Measurements from ENCODE around the gene CFL1.

CFL1 gene

DNA sequence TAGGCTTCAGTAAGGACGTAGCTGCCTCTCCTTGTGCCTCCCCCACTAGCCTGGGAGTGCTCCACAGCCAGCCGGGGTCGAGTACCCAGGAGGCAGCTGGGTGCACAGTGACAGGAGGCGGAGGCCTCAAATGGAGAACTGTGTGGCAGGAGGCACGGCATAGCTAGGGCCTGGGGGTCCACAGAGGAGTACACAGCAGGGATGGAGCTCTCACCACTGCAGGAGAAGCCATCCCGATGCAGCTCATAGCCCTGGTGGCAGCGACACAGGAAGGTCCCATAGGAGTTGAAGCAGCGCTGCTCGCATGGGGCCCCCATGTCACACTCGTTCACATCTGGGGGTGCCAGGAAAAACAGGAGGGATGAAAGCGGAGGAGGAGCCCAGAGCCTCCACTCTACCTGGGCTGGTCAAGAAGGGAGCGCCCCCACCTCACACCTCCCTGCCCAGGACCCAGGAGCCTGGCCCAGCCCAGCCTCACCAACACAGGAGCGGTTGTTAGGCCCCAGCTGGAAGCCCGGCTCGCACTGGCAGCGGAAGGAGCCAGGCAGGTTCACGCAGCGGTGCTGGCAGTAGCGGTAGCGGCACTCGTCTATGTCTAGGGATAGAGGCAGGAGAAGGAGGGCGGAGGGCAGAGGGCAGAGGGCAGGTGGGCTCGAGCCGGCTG is 11.8 kb upstream of the CFL1 start:
- no peak for DNase-seq

DNA sequence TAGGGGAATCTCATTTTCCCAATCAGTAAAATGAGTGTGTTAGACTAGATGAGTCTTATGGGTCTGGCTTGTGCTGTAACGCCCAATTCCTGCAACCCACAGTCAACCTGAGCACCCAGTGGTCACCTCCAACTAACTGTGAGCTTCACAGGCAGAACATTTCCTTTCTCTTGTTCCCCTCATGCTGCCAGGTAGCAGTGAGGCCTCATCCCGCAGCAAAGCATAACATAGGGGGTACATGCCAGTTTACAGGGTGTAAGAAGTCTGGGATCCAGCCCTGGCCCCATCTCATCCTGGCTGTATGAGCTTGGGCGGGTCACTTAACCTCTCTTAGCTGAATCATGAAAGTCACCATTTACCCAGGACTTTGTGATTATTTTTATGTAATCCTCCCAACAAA is 10.9 kb upstream of the CFL1 start:
- no peak for DNase-seq

DNA sequence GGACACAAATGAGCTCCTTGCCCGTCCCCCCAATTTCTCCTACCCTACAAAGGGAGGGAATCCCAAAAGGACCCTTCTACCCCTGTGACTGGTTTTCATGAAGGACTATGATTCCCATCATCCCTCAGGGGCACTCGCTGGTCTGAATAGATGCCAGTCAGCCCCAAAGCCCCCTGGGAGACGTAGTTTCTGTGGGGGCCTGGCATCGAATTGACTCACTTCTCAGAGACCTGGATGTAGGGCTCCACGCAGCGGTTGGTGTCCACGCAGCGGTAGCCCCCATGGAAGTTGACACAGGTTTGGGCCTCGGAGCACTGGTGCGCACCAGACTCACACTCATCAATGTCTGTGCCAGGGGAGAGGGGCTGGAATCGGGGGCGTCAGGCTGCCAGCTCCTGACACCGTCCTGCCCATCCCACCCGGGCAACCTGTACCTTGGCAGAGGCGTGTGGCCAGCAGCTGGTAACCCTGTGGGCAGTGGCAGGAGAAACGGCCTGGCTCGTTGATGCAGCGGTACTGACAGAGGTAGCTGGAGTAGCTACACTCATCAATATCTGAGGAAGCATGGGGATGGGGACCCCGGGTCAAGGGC is 10.2 kb upstream of the CFL1 start:
- DNase-seq = no peak

DNA sequence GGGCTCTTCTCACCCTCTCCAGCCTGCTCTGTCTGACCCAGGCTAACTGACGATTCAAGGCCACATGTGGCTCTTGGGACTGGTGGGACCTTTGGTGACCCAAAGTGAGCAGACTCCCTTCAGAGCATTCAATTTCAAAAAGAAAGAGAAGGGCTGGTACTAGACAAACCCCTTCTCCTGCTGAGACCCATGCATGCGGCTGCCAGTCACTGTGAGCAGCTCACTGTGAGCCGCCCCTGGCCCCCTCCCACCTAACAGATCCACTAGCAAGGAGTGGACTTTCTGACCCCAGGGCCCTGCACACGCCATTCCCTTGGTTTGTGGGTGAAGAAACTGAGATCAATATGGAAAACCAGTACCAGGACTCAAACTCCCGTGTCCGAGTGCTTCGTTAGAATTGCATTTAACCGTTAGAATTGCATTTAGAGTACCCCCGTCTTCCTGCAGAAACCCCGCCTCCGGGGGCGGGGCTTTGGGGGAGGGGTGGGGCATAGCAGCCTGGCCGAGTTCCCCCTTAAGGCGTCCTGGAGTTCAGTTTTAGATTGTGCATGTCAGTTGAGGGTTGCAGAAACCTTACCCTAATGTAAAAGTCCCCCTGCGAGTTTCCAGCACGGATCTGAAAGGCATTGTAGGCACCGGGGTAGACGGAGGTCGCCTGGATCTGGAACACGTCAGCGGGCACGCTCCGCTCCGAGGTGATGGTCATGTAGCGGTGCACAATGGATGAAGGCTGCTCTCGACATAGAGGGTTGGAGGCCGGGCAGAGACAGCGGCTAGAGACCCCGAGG is 9.5 kb upstream of the CFL1 start:
- no peak for DNase-seq

DNA sequence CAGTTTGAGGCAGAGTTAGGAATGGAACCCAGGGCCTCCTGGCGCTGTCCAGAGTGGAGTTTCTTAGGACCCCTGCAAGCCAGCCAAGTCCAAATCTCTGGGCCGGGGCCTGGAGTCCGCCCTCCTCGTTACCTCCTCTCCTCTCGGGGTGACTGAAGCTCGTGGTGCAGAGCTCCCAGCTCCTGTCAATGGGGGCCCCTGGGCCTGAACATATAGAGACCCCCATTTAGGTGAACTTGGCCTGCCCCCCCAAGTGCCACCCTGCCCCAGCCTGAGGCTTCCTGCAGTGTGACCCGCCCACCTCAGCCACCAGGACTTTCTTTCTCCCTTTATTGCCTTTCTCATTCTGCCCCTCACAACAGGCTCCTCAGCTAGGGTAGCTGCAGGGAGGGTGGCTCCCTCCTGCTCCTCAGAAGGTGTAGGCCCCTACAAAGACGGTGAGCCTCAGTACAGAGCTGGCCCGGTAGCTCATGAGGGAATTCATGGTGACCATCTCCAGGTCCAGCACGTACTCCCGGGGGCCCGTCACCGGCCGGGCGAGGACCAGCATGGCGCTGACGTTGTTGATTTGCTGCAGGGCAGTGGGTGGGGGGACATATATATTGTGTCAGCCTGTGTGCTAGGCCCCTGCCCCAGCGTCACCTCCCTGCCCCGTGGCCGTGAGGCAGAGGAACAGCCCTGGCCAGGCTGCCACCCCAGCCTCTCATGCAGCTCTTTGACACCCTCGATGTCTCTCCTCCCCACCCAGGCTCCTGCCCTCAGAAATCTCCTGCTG is 8.7 kb upstream of the CFL1 start:
- no peak for DNase-seq

DNA sequence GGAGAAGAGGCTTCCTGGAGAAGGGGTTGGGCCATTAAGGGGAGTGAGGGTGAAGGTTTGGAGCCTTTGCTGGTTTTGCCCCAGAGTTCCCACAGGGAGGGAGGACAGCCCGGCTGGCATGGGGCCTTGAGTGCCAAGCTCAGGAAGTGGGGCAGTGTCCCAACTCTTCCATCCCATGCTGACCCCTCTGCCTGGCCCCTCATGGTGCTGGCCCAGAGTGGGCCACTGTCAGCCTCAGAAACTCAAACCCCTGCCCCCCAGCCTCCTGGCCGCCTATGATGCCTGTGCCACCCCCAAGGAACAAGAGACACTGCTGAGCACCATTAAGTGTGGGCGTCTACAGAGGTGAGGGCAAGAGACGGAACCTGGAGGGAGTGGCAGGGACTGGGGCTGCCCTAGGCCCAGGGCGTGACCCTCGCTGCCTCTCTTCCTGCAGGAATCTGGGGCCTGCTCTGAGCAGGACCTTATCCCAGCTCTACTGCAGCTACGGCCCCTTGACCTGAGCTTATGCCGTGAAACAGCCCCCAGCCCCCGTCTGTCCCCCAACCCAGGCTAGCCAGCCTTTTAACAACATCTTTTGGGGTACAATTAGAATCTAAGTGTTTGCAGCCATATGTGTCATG is 7.7 kb upstream of the CFL1 start:
- DNase-seq = no peak

DNA sequence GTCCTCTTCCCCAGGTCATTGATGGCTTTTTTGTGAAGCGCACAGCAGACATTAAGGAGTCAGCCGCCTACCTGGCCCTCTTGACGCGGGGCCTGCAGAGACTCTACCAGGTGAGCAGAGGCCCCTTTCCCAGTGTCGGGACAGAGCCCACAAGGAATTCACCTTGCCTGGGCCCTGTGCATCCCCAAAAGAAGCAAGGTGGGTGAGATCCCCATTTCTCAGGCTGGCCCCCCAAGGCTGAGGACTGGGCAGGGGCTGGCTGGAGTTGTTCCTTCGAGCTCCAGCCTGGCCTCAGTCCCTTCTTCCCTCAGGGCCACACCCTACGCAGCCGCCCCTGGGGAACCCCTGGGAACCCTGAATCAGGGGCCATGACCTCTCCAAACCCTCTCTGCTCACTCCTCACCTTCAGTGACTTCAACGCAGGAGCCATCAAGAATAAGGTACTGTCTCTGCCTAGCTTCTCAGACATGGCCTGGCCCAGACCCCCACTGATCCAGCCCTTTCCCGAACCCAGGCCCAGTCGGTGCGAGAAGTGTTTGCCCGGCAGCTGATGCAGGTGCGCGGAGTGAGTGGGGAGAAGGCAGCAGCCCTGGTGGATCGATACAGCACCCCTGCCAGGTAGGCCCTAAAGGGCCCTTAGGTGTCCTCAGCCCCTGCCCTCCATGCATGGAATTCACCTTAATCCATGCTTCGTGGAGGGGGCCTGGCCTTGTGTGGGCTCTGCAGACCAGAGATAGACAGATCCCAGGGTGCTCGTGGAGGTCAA is 6.9 kb upstream of the CFL1 start:
- no peak for DNase-seq

DNA sequence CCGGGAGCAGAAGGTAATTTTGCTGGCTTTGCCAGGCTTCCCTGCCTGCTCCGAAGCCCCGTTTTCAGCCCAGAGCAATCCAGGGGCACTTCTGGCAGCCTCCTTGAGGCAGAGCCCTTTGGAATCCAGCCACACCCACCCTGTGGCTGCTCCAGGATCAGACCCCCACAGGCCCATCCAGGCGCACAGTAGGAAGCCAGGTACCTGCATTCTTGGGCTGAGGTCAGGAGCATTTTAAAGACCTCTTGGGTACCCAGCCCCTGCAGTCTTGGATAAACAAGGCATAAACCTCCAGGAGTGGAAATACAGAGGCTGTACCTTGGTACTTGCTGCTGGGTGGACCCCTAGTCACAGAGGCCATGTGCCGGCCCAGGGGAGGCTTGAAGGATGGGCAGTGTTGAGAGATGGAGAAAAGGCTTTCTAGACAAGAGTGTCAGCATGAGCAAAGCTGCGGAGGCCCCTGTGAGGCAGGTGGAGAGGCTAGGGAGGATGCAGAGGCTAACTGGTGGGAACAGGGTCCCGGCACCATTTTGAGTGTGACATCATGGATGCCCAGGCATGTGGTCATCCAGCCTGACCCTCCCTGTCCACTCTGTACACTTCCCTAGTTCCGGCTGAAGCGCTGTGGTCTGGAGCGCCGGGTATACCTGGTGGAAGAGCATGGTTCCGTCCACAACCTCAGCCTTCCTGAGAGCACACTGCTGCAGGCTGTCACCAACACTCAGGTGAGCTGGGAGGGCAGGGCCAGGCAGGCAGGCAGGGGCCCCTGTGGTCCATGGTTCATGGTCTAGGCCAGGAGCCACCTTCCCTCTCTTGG is 6.1 kb upstream of the CFL1 start:
- no peak for DNase-seq

DNA sequence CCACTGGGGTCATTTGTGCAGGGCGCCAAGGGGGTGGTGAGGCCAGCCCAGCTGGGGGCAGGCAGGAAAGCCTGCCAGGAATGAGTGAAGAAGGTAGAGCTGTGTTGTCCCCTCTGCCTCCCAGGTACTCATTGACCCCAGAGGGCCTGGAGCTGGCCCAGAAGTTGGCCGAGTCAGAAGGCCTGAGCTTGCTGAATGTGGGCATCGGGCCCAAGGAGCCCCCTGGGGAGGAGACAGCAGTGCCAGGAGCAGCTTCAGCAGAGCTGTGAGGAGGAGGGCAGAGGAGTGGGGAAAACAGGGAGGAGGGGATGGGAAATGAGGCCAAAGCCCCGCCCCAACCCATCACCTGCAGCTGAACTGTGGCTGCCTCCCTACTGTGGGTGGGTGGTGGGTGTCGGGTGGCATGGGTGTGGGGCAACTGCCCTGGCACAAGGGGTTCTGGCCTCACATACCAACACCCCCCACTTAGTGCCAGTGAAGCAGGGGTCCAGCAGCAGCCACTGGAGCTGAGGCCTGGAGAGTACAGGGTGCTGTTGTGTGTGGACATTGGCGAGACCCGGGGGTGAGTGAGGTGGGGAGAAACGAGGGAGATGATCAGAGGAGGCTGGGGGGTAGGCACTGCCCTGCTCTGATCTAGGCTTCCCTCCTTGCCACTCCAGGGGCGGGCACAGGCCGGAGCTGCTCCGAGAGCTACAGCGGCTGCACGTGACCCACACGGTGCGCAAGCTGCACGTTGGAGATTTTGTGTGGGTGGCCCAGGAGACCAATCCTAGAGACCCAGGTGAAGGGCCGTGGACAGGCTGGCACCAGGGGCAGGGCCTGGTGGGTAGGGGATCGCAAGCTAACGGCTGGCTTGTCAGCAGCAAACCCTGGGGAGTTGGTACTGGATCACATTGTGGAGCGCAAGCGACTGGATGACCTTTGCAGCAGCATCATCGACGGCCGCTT is 5.2 kb upstream of the CFL1 start:
- DNase-seq = no peak

DNA sequence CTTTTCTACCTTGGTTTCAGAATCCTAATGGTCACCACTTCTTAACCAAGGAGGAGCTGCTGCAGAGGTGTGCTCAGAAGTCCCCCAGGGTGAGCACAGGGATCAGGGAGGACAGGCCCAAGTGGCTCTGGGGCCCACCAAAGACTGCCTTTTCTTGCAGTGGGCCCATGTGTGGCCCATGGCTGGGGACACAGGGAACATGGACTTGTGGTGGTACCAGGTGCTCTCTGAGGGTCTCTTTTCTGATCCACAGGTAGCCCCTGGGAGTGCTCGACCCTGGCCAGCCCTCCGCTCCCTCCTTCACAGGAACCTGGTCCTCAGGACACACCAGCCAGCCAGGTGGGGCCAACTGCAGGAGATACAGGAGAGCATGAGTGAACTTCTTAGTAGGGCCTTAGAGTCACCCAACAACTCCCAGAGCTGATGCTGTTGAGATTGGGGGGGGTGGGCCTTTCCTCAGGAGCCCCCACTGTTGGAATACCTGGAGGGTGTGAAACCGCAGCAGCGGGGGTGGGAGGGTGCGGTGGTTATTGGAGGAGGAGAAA is 4.3 kb upstream of the CFL1 start:
- DNase-seq = no peak

DNA sequence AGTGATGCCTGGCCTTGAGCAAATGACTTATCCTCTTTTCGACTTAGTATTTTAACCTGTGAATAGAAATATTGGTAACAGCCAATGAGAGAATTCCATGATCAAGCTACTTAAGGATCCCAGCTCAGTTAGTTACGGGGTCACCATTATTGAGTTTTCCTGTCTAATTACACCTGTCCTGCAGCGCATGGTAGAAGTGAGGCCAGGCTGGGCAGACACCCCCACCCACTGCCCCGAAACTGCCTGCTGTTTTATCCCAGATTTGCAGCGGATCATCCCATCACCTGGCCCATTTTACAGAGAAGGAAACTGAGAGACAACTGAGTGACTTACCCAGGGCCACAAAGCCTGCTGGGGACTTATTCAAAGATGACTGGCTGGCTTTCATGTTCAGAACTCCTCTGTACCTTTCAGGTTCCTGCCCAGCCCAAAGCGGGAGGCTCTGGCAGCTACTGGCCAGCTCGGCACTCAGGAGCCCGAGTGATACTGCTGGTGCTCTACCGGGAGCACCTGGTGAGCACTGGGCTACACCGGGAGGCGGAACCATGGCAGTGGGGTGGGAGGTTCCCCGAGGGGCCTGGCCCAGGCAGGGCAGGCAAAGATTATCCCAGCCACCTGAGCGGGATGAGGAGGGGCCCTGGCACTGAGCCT is 3.7 kb upstream of the CFL1 start:
- DNase-seq = no peak

DNA sequence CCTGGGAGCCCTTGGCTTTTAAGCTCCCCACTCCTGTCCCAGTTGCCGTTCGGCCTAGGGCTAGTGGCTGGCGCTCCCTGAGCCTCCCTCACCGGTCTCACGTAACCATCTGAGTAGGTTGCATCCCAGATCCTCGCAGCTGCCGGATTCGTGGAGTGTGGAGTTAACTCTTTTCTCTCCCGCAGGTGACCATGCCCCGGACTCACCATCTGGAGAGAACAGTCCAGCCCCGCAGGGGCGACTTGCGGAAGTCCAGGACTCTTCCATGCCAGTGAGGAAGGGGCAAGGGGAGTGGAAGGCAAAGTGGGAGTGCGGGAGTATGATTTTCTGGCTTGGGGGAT is 3.2 kb upstream of the CFL1 start:
- no peak for DNase-seq

DNA sequence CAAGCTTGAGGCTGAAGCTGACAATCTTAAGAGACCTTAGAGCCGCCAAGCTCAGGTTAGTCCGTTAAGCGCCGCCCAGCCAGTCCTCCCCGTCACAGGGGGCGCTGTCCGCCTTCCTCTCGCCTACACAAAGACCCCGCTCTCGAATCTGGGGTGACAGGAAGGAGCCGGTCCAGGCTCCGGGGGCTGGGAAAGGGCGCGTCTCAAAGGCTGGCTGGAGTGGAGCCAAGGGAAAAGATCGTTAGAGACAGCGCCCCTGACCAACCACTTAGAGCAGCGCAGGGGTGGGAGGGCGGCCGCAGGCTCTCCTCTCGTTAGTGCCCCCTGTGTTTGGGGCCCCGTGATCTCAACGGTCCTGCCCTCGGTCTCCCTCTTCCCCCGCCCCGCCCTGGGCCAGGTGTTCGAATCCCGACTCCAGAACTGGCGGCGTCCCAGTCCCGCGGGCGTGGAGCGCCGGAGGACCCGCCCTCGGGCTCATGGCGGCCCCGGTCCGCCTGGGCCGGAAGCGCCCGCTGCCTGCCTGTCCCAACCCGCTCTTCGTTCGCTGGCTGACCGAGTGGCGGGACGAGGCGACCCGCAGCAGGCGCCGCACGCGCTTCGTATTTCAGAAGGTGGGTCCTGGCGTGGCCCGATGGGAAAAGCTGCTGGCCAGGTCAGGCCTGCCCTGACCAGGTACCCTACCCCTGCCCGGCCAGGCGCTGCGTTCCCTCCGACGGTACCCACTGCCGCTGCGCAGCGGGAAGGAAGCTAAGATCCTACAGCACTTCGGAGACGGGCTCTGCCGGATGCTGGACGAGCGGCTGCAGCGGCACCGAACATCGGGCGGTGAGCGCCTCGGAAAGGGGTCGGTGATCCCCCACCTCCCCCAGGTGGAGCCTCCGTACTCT is 2.5 kb upstream of the CFL1 start, which contains the start of gene MUS81:
TSS of gene MUS81 (plus strand) at position 156 of the 887 bp plus-strand sequence. CDS start at position 477, 321 bp downstream.
- peak; percentile 95 for DNase-seq

DNA sequence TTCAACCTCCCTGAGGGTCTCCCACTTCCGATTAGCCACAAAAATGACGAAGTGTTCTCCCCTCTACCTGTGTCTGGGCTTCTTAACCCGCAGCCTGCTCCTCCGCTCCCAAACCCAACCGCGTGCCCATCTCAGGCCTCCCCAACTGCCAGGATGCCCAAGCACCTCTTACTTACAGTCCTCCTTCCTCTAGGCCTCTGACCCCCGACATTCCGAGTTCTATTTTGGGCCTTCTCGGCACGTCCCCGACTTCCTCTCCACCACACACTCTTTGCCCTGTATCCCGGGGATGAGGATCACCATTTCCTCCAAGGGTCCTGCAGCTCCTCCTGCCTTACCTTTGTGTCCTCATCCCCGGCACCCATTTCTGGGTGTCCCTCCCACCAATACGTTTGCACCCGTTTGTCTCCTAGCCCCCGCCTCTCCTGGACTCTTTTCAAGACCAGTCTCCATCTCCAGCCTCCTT is 1.9 kb upstream of the CFL1 start:
- no peak for DNase-seq

DNA sequence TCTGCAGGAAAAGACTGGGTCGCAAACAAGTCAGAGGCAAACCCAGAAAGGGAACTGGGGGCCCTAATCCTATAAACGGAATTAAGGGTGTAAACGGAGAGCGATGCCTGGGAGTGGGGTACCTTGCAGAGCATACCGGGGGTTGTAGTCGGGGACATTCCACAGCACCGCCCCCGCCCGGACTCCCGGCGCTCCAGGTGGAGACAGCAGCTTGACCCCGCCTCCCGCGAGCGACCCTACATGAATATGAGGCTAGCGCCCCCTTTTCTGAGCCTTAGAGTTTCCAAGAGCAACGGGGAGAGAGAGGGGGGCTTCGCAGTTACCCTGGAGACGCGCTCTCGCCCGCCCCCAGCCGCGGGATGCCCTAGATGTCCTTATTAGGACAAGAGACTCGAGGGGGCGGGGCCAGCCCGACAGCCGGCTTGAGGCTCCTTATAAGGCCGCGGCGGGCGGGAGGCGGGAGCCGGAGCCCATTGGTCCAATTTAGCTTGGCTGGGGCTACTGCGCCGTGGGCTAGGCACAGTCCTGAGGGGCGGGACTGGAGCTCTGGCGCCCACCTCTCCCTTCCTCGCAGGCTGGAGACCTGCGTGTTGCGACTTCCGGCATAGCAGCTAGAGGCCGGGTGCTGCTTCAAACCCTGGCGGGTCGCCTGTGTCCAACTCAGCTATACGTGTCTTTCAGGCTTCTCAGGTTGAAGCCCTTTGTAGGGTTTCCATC is 1.3 kb upstream of the CFL1 start:
- DNase-seq = peak; percentile 99

DNA sequence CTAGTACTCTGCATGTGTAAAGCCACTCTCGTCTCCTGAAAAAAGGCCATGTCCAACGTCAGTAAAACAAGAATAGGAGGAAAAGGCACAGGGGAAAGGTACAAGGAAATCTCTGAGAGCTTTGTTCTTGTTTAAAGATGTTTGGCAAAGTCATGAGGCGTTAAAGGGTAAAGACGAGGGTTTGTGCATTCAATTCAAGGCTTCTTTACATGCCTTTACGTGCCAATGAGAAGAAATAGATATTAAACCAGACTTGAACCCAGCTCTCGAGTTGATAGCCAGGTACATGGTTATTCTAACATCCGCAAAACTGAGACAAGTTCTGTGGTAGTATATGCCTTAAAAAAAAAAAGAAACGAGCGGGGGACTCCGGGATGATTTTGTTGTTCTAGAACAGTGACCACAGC is 704 bp upstream of the CFL1 start:
- DNase-seq = no peak

DNA sequence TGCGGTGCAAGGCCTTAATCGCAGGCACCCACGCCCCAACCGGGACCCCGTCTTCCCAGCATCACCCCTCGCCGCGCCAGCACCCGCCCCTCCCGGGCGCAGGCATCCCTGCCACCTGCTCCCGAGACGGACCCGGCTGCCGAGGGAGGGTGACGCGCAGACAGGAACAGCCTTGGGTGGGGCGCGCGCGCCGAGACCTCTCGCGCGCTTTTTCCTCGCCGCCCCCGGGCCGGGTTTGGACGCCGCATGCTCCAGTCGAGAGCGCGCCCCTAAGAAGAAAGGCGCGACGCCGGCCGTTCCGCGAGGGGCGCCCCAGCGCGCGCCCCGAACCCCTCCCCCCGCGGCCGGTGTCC is 504 bp downstream of the CFL1 start:
- no peak for DNase-seq
